H9 (cell line): ENCODE results near the gene RAB5IF. TPM values are rescaled to one million over a fixed set of nuclear protein-coding genes. Genes with fewer than 3 reads are reported as not detected.

Experiments
- DNase-seq: peaks from one replicate; pipeline ENCODE4 v3.0.0-alpha.2; 2017
- H2AFZ ChIP-seq: one replicate; pipeline ENCODE4 v1.6.1; 2013; ENCODE audit warnings: mild to moderate bottlenecking, low read length, control low read depth, moderate library complexity
- H2AK5ac ChIP-seq: 2 replicates; pipeline ENCODE4 v1.6.1; 2013; ENCODE audit warnings: low read length, control low read depth, mixed read lengths; ENCODE audit not compliant: insufficient read length
- H2BK120ac ChIP-seq: one replicate; pipeline ENCODE4 v1.6.1; 2013; ENCODE audit warnings: low read depth, mild to moderate bottlenecking, low read length, control low read depth, inconsistent platforms; ENCODE audit not compliant: poor library complexity, severe bottlenecking
- H2BK12ac ChIP-seq: 2 replicates; pipeline ENCODE4 v1.6.1; 2013; ENCODE audit warnings: low read length, control low read depth, mixed read lengths, low read depth; ENCODE audit not compliant: insufficient read length
- H2BK15ac ChIP-seq: 2 replicates; pipeline ENCODE4 v1.6.1; 2013; ENCODE audit warnings: low read depth, low read length, control low read depth
- H2BK20ac ChIP-seq: one replicate; pipeline ENCODE4 v1.6.1; 2013; ENCODE audit warnings: low read depth, mild to moderate bottlenecking, low read length, control low read depth, inconsistent platforms; ENCODE audit not compliant: poor library complexity, severe bottlenecking
- H2BK5ac ChIP-seq: 2 replicates; pipeline ENCODE4 v1.6.1; 2013; ENCODE audit warnings: low read length, control low read depth, mixed read lengths; ENCODE audit not compliant: insufficient read length
- H3K14ac ChIP-seq: 2 replicates; pipeline ENCODE4 v1.6.1; 2013; ENCODE audit warnings: low read length, control low read depth; ENCODE audit not compliant: insufficient read depth
- H3K18ac ChIP-seq: 2 replicates; pipeline ENCODE4 v1.6.1; 2013; ENCODE audit warnings: low read depth, mild to moderate bottlenecking, mixed read lengths, low read length, control low read depth; ENCODE audit not compliant: insufficient read length
- H3K23ac ChIP-seq: 2 replicates; pipeline ENCODE4 v1.6.1; 2013; ENCODE audit warnings: low read length, control low read depth, mixed read lengths, low read depth; ENCODE audit not compliant: insufficient read length
- H3K23me2 ChIP-seq: 2 replicates; pipeline ENCODE4 v1.6.1; 2013; ENCODE audit warnings: low read depth, mild to moderate bottlenecking, mixed read lengths, low read length, control low read depth; ENCODE audit not compliant: insufficient read length, poor library complexity, severe bottlenecking
- H3K27ac ChIP-seq: 2 replicates; pipeline ENCODE4 v1.5.1; 2013; ENCODE audit warnings: low read length, control low read depth, mixed read lengths, low read depth; ENCODE audit not compliant: insufficient read length
- H3K27me3 ChIP-seq: 2 replicates; pipeline ENCODE4 v1.6.1; 2013; ENCODE audit warnings: low read length, control low read depth, inconsistent platforms; ENCODE audit not compliant: insufficient read depth
- H3K4ac ChIP-seq: 2 replicates; pipeline ENCODE4 v1.6.1; 2013; ENCODE audit warnings: low read depth, mild to moderate bottlenecking, control low read depth, inconsistent platforms, low read length, moderate library complexity
- H3K4me1 ChIP-seq: 2 replicates; pipeline ENCODE4 v1.6.1; 2013; ENCODE audit warnings: low read length, control low read depth, inconsistent platforms; ENCODE audit not compliant: insufficient read depth
- H3K4me2 ChIP-seq: 2 replicates; pipeline ENCODE4 v1.6.1; 2013; ENCODE audit warnings: low read length, control low read depth, mixed read lengths; ENCODE audit not compliant: insufficient read length, insufficient read depth
- H3K56ac ChIP-seq: 2 replicates; pipeline ENCODE4 v1.6.1; 2013; ENCODE audit warnings: low read depth, mild to moderate bottlenecking, mixed read lengths, low read length, control low read depth; ENCODE audit not compliant: insufficient read length
- H3K79me1 ChIP-seq: 2 replicates; pipeline ENCODE4 v1.6.1; 2013; ENCODE audit warnings: low read depth, mild to moderate bottlenecking, moderate library complexity, low read length, control low read depth, inconsistent platforms; ENCODE audit not compliant: insufficient read depth, poor library complexity, severe bottlenecking
- H3K79me2 ChIP-seq: 2 replicates; pipeline ENCODE4 v1.6.1; 2013; ENCODE audit warnings: low read length, control low read depth, inconsistent platforms; ENCODE audit not compliant: insufficient read depth
- H3K9ac ChIP-seq: 2 replicates; pipeline ENCODE4 v1.6.1; 2013; ENCODE audit warnings: low read length, control low read depth, mixed read lengths; ENCODE audit not compliant: insufficient read length; ENCODE audit errors: extremely low read depth
- H3K9me3 ChIP-seq: one replicate; pipeline ENCODE4 v1.6.1; 2013; ENCODE audit warnings: low read depth, low read length, inconsistent platforms; ENCODE audit not compliant: control insufficient read depth
- H3T11ph ChIP-seq: one replicate; pipeline ENCODE4 v1.6.1; 2013; ENCODE audit warnings: mild to moderate bottlenecking, low read length, control low read depth, inconsistent platforms
- H4K20me1 ChIP-seq: one replicate; pipeline ENCODE4 v1.6.1; 2013; ENCODE audit not compliant: control insufficient read depth, insufficient read length, insufficient read depth
- H4K5ac ChIP-seq: 2 replicates; pipeline ENCODE4 v1.6.1; 2013; ENCODE audit warnings: low read depth, mild to moderate bottlenecking, mixed read lengths, low read length, control low read depth; ENCODE audit not compliant: insufficient read length
- H4K8ac ChIP-seq: replicated peaks from 2 replicates; pipeline ENCODE4 v1.6.1; 2013; ENCODE audit warnings: low read length, control low read depth, mixed read lengths, low read depth; ENCODE audit not compliant: insufficient read length
- H4K91ac ChIP-seq: 2 replicates; pipeline ENCODE4 v1.6.1; 2013; ENCODE audit warnings: low read depth, mild to moderate bottlenecking, moderate library complexity, mixed read lengths, low read length, control low read depth; ENCODE audit not compliant: insufficient read length
- H3K27ac Mint-ChIP-seq, 3 experiments: 2 replicates in 2 of 3; 3 replicates in 1 of 3; pipeline ENCODE4 v1.8.0; 2020 to 2021; ENCODE audit warnings: mixed read lengths in 3 of 3, mild to moderate bottlenecking in 1 of 3, moderate library complexity in 1 of 3
- H3K27me3 Mint-ChIP-seq: 2 replicates; pipeline ENCODE4 v1.8.0; 2021; ENCODE audit warnings: low read depth, mild to moderate bottlenecking, moderate library complexity, mixed read lengths
- H3K36me3 Mint-ChIP-seq, 3 experiments: 2 replicates in 2 of 3; 3 replicates in 1 of 3; pipeline ENCODE4 v1.8.0; 2020 to 2021; ENCODE audit warnings: low read depth in 3 of 3, mixed read lengths in 3 of 3; ENCODE audit not compliant: insufficient read depth in 1 of 3
- H3K4me1 Mint-ChIP-seq, 2 experiments: 2 replicates each; pipeline ENCODE4 v1.8.0; 2020; ENCODE audit warnings: mixed read lengths in 2 of 2
- H3K4me3 Mint-ChIP-seq, 2 experiments: 2 replicates in 1 of 2; 3 replicates in 1 of 2; pipeline ENCODE4 v1.8.0; 2020 to 2021; ENCODE audit warnings: mild to moderate bottlenecking in 2 of 2, mixed read lengths in 2 of 2, moderate library complexity in 1 of 2
- H3K9me3 Mint-ChIP-seq, 2 experiments: 2 replicates in 1 of 2; 3 replicates in 1 of 2; pipeline ENCODE4 v1.8.0; 2020; ENCODE audit warnings: mild to moderate bottlenecking in 2 of 2, mixed read lengths in 2 of 2, moderate library complexity in 1 of 2
- CTCF ChIP-seq: fragments of 200-600 bp; sonication (generic); conservative IDR thresholded peaks from 3 replicates; pipeline ENCODE4 v1.8.0; 2021; ENCODE audit warnings: antibody characterized with exemption, mild to moderate bottlenecking
- WGBS: extraction: QIAGEN DNeasy Blood & Tissue Kit; methylation state at CpG from one replicate; pipeline ENCODE4 v1.1.7; 2013; ENCODE audit warnings: missing lambda C conversion rate, low lambda C conversion rate, mixed read lengths; ENCODE audit not compliant: insufficient read length; ENCODE audit errors: extremely low coverage; 5-methylcytosine and 5-hydroxymethylcytosine counted together
- total RNA-seq: library from RNA; stranded (reverse); gene quantifications from 2 replicates; pipeline ENCODE4 v1.2.1, GENCODE V29; 2021

RAB5IF gene
- total RNA-seq, 1 experiment from 2014 or later = 96.5 TPM

DNA sequence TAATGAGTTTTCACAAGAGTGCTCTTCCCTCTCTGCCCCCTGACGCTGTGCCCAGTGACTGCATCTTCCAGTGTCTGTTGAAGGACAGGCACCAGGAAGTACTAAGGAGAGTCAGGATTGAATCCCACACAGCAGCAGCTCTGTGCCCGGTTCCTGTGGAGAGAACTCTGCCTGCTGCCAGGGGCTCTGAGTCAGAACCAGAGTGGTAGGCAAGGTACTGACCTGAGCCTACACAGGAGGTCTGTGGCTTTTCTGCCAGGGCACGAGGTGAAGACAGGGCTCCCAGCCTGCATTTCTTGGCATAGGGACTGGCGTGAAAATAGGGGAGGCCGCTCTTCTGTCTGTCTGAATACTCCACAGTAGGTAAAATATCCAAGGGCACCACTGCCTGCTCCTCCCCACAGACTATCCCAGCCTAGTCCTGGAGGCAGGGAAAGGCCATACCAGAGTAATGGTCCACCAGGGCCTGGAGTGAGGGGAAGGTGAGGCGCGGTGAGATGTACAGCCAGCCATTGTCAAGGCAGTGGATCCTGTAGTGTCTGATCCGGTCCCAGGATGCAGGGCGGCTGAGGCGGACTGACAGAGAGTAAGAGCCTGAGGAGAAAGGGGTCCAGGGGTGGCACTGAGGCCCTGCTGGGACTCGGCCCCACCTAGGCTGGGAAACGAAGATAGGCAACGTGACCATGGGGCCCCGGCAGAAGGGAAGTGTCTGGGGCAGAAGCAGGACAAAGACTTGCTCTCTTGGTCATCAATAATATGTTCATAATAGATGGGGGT, 9.4 kb downstream of the RAB5IF start:
- Histone ChIP-seq H2BK120ac (no peak overlapping the region), H3K18ac (no peak overlapping the region), H3K27ac (no peak overlapping the region), H3K9me3 (no peaks in the 10 kb centered on the region), H3K56ac (no peak overlapping the region), H3K9ac (no peak overlapping the region), H4K5ac (no peak overlapping the region), H4K91ac (no peak overlapping the region), H3K23me2 (no peaks in the 10 kb centered on the region), H2BK20ac (no peak overlapping the region), H2BK5ac (no peak overlapping the region), H3K4me1 (no peaks in the 10 kb centered on the region), H3K4me2 (no peak overlapping the region), H3K14ac (no peak overlapping the region; the same call in 1 of the 2 replicates), H4K20me1 (no peaks in the 10 kb centered on the region), H2BK12ac (no peak overlapping the region), H3K4ac (no peak overlapping the region), H2AK5ac (no peak overlapping the region), H4K8ac (no peak overlapping the region), H3K27me3 (no peaks in the 10 kb centered on the region), H3K79me2 (no peaks in the 10 kb centered on the region), H2BK15ac (no peak overlapping the region), H3T11ph (no peak overlapping the region), H3K79me1 (no peaks in the 10 kb centered on the region), H3K23ac (no peak overlapping the region), H2AFZ (no peak overlapping the region)
- no peaks in the 10 kb centered on the region for H3K4me1 Mint-ChIP-seq
- H3K27me3 Mint-ChIP-seq = no peaks in the 10 kb centered on the region
- no peak for TF ChIP-seq CTCF
- no peak overlapping the region for H3K4me3 Mint-ChIP-seq
- H3K27ac Mint-ChIP-seq = peak overlapping the region in 2 of 3 experiments; percentile 5 to 52; a peak in 3 of 7 replicates
- H3K9me3 Mint-ChIP-seq = no peaks in the 10 kb centered on the region
- peaks cover 13 to 49% (median 39%) of the 10 kb centered on the region in 3 experiments; a peak in 6 of 7 replicates for H3K36me3 Mint-ChIP-seq
- no CpG with 5 or more reads among the region's 14 CpGs for WGBS
- DNase-seq = no peak
